Fibroblast of lung (primary cell): ENCODE data around the gene NBEA. TPM values are rescaled to one million over a fixed set of nuclear protein-coding genes. Genes with fewer than 3 reads are reported as not detected.

Experiments used
- DNase-seq, 2 donors: peaks; one replicate each; pipeline versions ENCODE4 v3.0.0 to v3.0.0-alpha.2; 2010; ENCODE audit warnings: low read depth in 2 of 2
- H2AFZ ChIP-seq: 2 replicates; pipeline ENCODE4 v1.5.1; 2012; ENCODE audit warnings: low read length, control low read depth, inconsistent platforms
- H3K27ac ChIP-seq: 2 replicates; pipeline ENCODE4 v1.5.1; 2011; ENCODE audit warnings: low read length, control low read depth; ENCODE audit not compliant: insufficient read depth
- H3K27me3 ChIP-seq: 2 replicates; pipeline ENCODE4 v1.5.1; 2011; ENCODE audit warnings: mild to moderate bottlenecking, low read length; ENCODE audit not compliant: control insufficient read depth, insufficient read depth
- H3K36me3 ChIP-seq: 2 replicates; pipeline ENCODE4 v1.5.1; 2011; ENCODE audit warnings: low read length; ENCODE audit not compliant: control insufficient read depth, insufficient read depth
- H3K4me1 ChIP-seq: 2 replicates; pipeline ENCODE4 v1.5.1; 2011; ENCODE audit warnings: low read length; ENCODE audit not compliant: control insufficient read depth, insufficient read depth; ENCODE audit errors: extremely low read depth
- H3K4me2 ChIP-seq: 2 replicates; pipeline ENCODE4 v1.5.1; 2011; ENCODE audit warnings: low read length, control low read depth; ENCODE audit not compliant: insufficient read depth; ENCODE audit errors: extremely low read depth
- H3K4me3 ChIP-seq, 4 experiments: fragments of 200-600 bp in 1 of 4; sonication (generic) in 1 of 4; replicated peaks in 1 of 4; 2 replicates each; pipeline ENCODE4 v1.5.1; 2011 to 2016; ENCODE audit warnings: low read length in 4 of 4, low read depth in 3 of 4, mild to moderate bottlenecking in 3 of 4, control low read depth in 2 of 4, inconsistent platforms in 1 of 4, mixed read lengths in 1 of 4; ENCODE audit not compliant: insufficient read depth in 1 of 4; ENCODE audit errors: control extremely low read depth in 1 of 4
- H3K79me2 ChIP-seq: 2 replicates; pipeline ENCODE4 v1.5.1; 2012; ENCODE audit warnings: mild to moderate bottlenecking, low read length, inconsistent platforms; ENCODE audit not compliant: control insufficient read depth, insufficient read depth
- H3K9ac ChIP-seq: 2 replicates; pipeline ENCODE4 v1.5.1; 2011; ENCODE audit warnings: mild to moderate bottlenecking, low read length, control low read depth; ENCODE audit not compliant: insufficient read depth
- H3K9me3 ChIP-seq: 2 replicates; pipeline ENCODE4 v1.5.1; 2012; ENCODE audit warnings: low read depth, low read length; ENCODE audit not compliant: control insufficient read depth, insufficient read depth
- H4K20me1 ChIP-seq: 2 replicates; pipeline ENCODE4 v1.5.1; 2011; ENCODE audit warnings: low read length; ENCODE audit not compliant: control insufficient read depth, insufficient read depth; ENCODE audit errors: extremely low read depth
- CTCF ChIP-seq, 2 donors: IDR thresholded peaks in 1 of 2; conservative IDR thresholded peaks in 1 of 2; 1 replicate in 1 of 2; 2 replicates in 1 of 2; pipeline ENCODE4 v1.5.1; 2011 to 2012; ENCODE audit warnings: low read length in 2 of 2, control low read depth in 1 of 2, inconsistent platforms in 1 of 2, low read depth in 1 of 2, mild to moderate bottlenecking in 1 of 2
- EZH2 ChIP-seq: IDR thresholded peaks from 2 replicates; pipeline ENCODE4 v1.5.1; 2012; ENCODE audit warnings: low read length, control low read depth, mild to moderate bottlenecking; ENCODE audit errors: missing control alignments
- polyA plus RNA-seq, 2 donors: library from polyadenylated mRNA; depleted of rRNA in 1 of 2; stranded (reverse) in 1 of 2; unstranded in 1 of 2; fragments of >200 nt; gene quantifications; 2 replicates each; pipeline ENCODE4 v1.2.1, GENCODE V29; 2011 to 2012; ENCODE audit warnings: missing spikeins in 1 of 2
- total RNA-seq: library from RNA; depleted of rRNA; stranded (reverse); fragments of >200 nt; gene quantifications from 2 replicates; pipeline ENCODE4 v1.2.1, GENCODE V29; 2014

Gene NBEA
- total and polyA plus RNA-seq, 2 donors (not counting 1 experiment from before 2014, with no cell fraction given), result 3.6 to 7.8 TPM

GRCh38 chr13:35354285-35354684 is 412.2 kb downstream of the NBEA start:
- Histone ChIP-seq H3K79me2 (no peaks in the 10 kb centered on the region), H3K36me3 (no peaks in the 10 kb centered on the region), H3K27ac (no peak overlapping the region), H3K4me3 (no peak overlapping the region), H4K20me1 (no peaks in the 10 kb centered on the region), H3K4me1 (no peaks in the 10 kb centered on the region), H3K9ac (no peak overlapping the region), H3K27me3 (no peaks in the 10 kb centered on the region), H2AFZ (no peak overlapping the region), H3K4me2 (no peak overlapping the region), H3K9me3 (no peaks in the 10 kb centered on the region)
- no peak for DNase-seq
- TF ChIP-seq EZH2 (no peak), CTCF (conservative IDR thresholded peaks at IDR 0.05 in 1 of 2, IDR thresholded peaks at IDR 0.05 in 1 of 2; ENCODE audit: low read depth in 1 of 2, low read length in 2 of 2) (no peak)

GRCh38 chr13:35354882-35355281 is 412.8 kb downstream of the NBEA start:
- no peaks in the 10 kb centered on the region for H3K27me3 ChIP-seq
- DNase-seq, result no peak

GRCh38 chr13:35356572-35356971 is 414.5 kb downstream of the NBEA start:
- TF ChIP-seq CTCF (conservative IDR thresholded peaks at IDR 0.05 in 1 of 2, IDR thresholded peaks at IDR 0.05 in 1 of 2; ENCODE audit: low read depth in 1 of 2, low read length in 2 of 2), result no peak
- no peak for TF ChIP-seq EZH2
- Histone ChIP-seq H3K4me1 (no peaks in the 10 kb centered on the region), H3K4me3 (no peak overlapping the region), H3K4me2 (no peak overlapping the region), H3K36me3 (no peaks in the 10 kb centered on the region), H3K27me3 (no peaks in the 10 kb centered on the region), H3K79me2 (no peaks in the 10 kb centered on the region), H3K9me3 (no peaks in the 10 kb centered on the region), H3K9ac (no peak overlapping the region), H3K27ac (no peak overlapping the region), H2AFZ (no peak overlapping the region), H4K20me1 (no peaks in the 10 kb centered on the region)
- DNase-seq, result no peak

More at GRCh38 chr13:35354882-35355281, 412.8 kb downstream of the NBEA start:
- Histone ChIP-seq H3K79me2 (no peaks in the 10 kb centered on the region), H3K36me3 (no peaks in the 10 kb centered on the region), H3K4me3 (no peak overlapping the region), H3K27ac (no peak overlapping the region), H4K20me1 (no peaks in the 10 kb centered on the region), H2AFZ (no peak overlapping the region), H3K9me3 (no peaks in the 10 kb centered on the region), H3K4me2 (no peak overlapping the region), H3K4me1 (no peaks in the 10 kb centered on the region), H3K9ac (no peak overlapping the region)
- no peak for TF ChIP-seq EZH2
- no peak for TF ChIP-seq CTCF (conservative IDR thresholded peaks at IDR 0.05 in 1 of 2, IDR thresholded peaks at IDR 0.05 in 1 of 2; ENCODE audit: low read depth in 1 of 2, low read length in 2 of 2)
